BJ (cell line): Measurements from ENCODE around the gene TPD52L2. TPM values are rescaled to one million over a fixed set of nuclear protein-coding genes. Genes with fewer than 3 reads are reported as not detected.

Source experiments
- CTCF ChIA-PET: fragments of 350-600 bp; formaldehyde crosslinking; extraction: SDS; loops from one replicate; lab custom pipeline; 2021; ENCODE audit warnings: antibody characterized with exemption, inconsistent platforms; lab: Yijun Ruan, JAX
- POLR2A ChIA-PET: fragments of 300-600 bp; sonication (Branson Sonifier 250); formaldehyde crosslinking; extraction: SDS; loops from one replicate; lab custom pipeline; 2021; ENCODE audit warnings: antibody characterized with exemption; lab: Charles Lee
- DNase-seq: peaks from one replicate; pipeline ENCODE4 v3.0.0-alpha.2; 2011; ENCODE audit warnings: low read depth
- H3K27me3 ChIP-seq: 2 replicates; pipeline ENCODE4 v1.6.0; 2011; ENCODE audit warnings: low read length; ENCODE audit not compliant: control insufficient read depth, insufficient read depth
- H3K36me3 ChIP-seq: 2 replicates; pipeline ENCODE4 v1.5.1; 2011; ENCODE audit warnings: low read length; ENCODE audit not compliant: control insufficient read depth, insufficient read depth
- H3K4me3 ChIP-seq: 2 replicates; pipeline ENCODE4 v1.5.1; 2011; ENCODE audit warnings: low read depth, mild to moderate bottlenecking, control low read depth, low read length
- CTCF ChIP-seq: IDR thresholded peaks from 2 replicates; pipeline ENCODE4 v1.5.1; 2011; ENCODE audit warnings: low read depth, mild to moderate bottlenecking, control low read depth, inconsistent platforms, low read length, moderate library complexity; ENCODE audit not compliant: insufficient read depth
- polyA plus RNA-seq: library from polyadenylated mRNA; depleted of rRNA; stranded (reverse); fragments of >200 nt; gene quantifications from 2 replicates; pipeline ENCODE4 v1.2.3, GENCODE V29; 2011

The TPD52L2 gene
- polyA plus RNA-seq, 1 experiment, result 288 TPM

GRCh38 chr20:63857764-63858392 lies 7.2 kb upstream of the TPD52L2 start:
- DNase-seq, result no peak
- Histone ChIP-seq H3K27me3 (peaks cover 2% of the 10 kb centered on the region), H3K36me3 (peaks cover 13% of the 10 kb centered on the region), H3K4me3 (no peak overlapping the region)
- no peak for TF ChIP-seq CTCF
- ChIA-PET CTCF (interaction anchor here (0.9 to 1.6 kb wide), 2 partner anchors 72 to 116 kb away, joined by 3 to 6 read pairs; no protein-coding TSS in a partner anchor), POLR2A (no interaction called here)

- peaks cover 13% of the 10 kb centered on the region for H3K36me3 ChIP-seq
- TF ChIP-seq CTCF, result peak; percentile 39
- no peak overlapping the region for H3K4me3 ChIP-seq
- ChIA-PET CTCF (interaction anchor here (0.6 to 1.6 kb wide), 3 partner anchors 11 to 115 kb away, joined by 3 to 6 read pairs (median 3); no protein-coding TSS in a partner anchor), POLR2A (no interaction called here)
- DNase-seq, result no peak
- peaks cover 2% of the 10 kb centered on the region for H3K27me3 ChIP-seq
Measured at GRCh38 chr20:63858393-63859165, 6.5 kb upstream of the TPD52L2 start.

- no peak for TF ChIP-seq CTCF
- no peak overlapping the region for H3K4me3 ChIP-seq
- H3K27me3 ChIP-seq, result peaks cover 2% of the 10 kb centered on the region
- ChIA-PET POLR2A (no interaction called here), CTCF (interaction anchor here (0.6 to 1.6 kb wide), 3 partner anchors 11 to 114 kb away, joined by 3 to 6 read pairs (median 3); no protein-coding TSS in a partner anchor)
- peaks cover 13% of the 10 kb centered on the region for H3K36me3 ChIP-seq
- DNase-seq, result no peak
Measured at GRCh38 chr20:63859166-63859699, 5.8 kb upstream of the TPD52L2 start.

GRCh38 chr20:63860325-63861051 lies 4.6 kb upstream of the TPD52L2 start:
- ChIA-PET POLR2A (no interaction called here), CTCF (no interaction called here)
- Histone ChIP-seq H3K27me3 (peaks cover 2% of the 10 kb centered on the region), H3K36me3 (peaks cover 13% of the 10 kb centered on the region), H3K4me3 (no peak overlapping the region)
- TF ChIP-seq CTCF, result no peak
- no peak for DNase-seq
